HG03039 (cell line): ENCODE results near the gene IST1.
"Not testable (repeated sequence)": the region's sequence is repeated elsewhere in the genome, so short reads cannot be mapped to it uniquely, and the experiment has no call there.

ENCODE experiments used
- ATAC-seq: cut with Tn5 transposase; IDR thresholded peaks from one replicate; pipeline ENCODE4 v1.9.1; 2021; ENCODE audit warnings: mild to moderate bottlenecking, moderate library complexity; ENCODE audit not compliant: unreplicated experiment

IST1 gene

DNA sequence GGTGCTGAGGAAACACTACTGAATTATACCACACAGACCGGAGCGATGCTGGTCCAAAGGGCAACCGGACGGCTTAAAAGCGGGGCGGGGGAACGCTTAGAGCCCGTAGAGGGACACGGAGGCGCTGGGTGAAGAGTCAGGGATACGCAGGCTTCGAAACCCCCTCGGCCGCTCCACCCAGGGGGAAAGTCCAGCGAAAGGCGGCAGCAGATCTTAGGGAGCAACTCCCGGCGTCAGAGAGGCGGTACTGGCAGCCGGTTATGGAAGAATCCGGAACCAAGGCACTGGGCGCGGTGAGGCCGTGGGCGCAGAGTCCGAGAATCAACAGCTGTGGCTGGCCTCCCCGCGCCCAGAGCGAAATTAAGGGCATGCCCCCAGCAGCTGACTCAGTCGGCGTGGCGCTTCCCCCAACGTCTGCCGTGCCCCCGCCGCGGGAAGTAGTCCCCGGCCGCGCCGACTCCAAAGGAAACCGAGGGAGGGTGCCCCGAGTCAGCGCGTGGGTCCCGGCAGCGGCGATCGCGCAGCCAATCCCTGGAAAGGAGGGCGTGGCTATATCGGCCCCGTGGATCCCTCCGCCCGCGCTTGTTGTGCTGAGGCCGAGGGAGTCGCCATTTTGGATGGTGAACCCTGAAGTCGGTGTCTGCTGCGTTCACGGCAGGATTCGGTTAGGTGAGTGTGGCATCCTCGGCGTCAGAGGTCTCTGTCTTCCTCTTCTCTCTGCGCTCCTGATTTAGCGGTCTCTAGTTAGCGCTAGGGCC is at the start of gene IST1:
TSS of gene IST1 (plus strand) at position 611 of the 758 bp plus-strand sequence. CDS start 20,110 bp downstream, outside the sequence.
- ATAC-seq: peak; percentile 84

DNA sequence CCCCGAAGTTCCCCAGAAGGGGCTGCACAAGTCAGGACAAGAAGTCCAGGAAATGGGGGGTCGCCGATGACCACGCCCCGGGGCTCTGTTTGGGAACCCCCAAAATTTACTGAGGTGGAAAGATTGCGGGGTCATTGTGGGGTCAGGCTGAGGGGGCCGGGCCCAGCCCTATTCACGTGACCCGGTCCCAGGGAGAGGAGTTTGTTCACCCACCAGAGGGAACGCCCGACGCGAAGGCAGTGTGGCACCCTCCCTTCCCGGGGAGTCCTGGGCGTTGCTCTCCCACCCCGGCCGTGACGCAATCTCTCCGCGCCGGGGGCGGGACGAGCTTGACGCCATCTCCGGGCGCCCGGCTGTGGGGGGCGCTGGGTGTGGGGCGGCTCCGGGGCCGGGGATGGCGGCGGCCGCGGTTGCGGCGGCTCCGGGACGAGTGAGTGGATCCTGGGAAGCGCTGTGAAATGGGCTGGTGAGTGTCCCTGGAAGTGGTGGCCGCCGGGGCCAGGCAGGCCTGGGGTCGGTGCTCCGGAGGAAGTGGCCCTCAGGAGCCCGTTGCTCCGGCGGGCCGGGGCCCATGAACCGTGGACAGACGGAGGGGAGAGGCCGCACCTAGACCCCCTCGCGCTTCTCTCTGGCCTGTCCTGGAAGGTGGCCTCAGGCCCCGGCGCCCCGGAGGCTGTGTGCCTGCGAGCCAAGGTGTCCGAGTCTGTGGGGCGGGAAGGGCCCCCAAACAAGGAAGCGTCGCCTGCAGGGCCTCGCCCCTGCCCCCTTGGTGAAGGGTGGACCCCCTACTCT is 49.5 kb upstream of the IST1 start, which contains the start of gene ATXN1L:
TSS of gene ATXN1L (plus strand) at position 338 of the 792 bp plus-strand sequence. CDS start 3,765 bp downstream, outside the sequence.
- ATAC-seq: peak; percentile 65

DNA sequence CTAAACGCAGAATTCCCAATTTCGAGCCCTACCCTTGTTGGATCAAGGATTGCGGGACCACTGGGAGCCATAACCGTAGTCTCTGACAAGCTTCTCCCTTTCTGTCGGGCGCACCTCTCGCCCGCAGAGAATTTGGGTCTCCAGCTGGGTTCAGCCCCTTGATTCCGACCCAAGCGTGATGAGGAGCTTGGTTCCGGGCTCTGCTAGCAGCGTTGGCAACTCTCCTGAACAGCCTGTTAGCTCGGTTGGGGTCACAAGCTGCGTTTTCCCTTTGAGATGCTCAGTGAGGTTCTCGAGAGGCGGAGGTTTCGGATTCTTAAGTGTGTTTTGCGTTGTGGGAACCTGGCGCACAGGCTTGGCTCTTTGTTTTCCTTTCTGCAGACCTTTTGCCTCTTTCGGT is 48.9 kb upstream of the IST1 start:
- no peak for ATAC-seq

DNA sequence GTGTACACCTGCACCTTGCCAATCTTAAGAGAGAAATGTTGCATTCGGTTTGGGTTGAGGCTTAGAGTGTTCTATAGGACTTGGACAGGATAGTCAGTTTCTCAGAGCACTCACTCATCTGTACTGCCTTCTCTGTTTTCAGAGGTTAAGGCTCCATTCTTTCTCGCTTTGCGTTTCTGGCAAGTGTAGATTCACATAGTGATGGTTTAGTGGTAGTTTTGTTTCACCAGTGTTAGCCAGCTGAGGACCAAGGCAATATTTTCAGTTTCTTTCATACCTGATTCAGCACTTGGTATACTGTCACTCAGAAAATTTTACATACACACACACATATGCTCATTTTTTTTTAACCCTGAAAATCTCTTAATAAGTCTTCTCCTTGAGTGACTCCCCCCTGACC is 48.2 kb upstream of the IST1 start:
- no peak for ATAC-seq

DNA sequence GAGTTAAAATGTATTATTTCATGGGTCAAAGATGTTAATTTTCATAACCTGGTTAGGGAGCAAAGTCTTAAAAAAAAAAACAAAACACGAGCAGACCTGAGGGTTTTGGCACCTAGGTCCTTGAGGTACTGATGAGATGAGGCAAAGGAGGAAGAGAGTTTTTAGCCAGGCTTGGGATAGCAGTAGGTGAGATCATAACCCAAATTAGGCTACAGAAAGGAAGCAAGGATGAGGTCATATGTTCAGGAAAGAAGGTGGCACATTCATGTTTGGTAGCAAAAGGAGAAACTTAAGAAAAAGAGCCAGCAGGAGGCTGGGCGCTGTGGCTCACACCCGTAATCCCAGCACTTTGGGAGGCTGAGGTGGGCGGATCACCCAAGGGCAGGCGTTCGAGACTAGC is 46.7 kb upstream of the IST1 start:
- ATAC-seq: no peak

DNA sequence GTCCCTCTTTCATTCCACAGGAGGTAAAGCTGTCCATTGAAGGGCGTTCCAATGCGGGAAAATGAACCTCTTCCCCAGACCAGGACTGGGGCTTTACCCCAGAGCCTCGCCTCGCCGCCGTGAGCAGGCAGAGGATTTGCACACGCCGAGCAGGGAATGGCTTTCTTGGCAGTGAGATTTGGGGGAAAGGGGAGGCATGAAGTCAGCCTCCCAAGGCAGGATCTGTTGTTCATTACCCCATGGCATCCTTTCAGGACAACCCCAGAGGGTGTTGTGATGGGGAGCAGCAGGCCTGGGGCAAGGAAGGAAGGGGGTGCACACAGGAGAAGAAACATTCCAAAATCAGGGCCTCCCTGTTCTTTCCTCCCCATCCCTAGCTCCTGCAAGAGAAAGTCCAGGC is 43.6 kb upstream of the IST1 start:
- no peak for ATAC-seq

DNA sequence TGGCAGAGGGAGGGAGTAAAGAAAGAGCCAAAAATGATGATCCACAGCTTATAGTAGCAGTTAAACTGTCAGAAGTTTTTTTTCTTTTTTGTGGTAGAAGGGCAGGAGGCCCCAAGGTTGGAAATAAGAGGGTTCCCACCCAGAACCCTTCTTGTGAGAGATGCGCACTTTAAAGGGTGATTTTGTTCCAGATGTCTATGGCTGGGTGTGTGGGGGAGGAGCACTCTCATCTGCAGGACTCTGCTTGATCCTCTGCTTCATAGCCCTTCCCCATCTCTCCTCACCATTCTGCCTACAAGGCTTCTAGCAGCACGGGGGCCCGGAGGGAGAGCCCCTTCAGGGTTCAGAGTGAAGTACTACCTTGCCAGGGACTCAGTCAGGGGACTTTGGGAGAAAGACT is 43.2 kb upstream of the IST1 start:
- no peak for ATAC-seq

DNA sequence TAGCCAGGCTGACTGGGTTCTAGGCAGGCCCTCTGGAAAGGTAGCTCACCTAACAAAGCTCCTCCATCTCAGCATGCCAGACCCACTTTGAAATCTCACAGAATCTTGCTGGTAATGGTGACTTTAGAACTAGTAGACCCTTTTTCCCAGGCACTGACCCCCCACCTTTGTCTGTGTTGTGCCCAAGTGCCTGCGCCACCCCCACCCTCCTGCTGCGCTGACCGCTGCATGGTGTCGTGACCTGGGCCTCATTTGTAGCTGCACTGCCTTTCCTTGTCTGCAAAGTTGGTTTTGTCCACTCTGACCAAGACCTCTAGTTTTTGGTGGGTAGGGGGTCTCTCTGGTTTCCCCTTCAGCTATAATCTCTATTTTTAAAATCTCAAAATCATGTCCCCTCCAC is 42.8 kb upstream of the IST1 start:
- ATAC-seq: no peak

DNA sequence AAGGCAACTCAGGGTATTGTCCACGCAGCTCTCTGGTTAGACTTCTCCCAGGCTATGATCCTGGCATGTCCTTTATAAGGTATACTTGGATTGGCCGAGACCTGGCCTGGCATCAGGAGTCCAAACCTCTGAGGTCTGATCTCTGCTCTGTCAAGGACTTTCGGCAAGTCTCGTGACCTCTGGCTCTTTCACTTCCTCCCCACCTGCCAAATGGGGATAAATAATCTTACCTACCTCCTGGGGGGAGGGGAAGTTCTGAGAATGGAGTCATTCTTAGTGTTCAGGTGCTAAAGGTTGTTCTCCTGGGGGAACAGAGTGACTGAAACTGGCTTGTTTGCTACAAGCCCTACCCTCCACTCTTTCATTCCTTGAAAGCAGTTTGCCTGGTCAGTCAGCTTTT is 41.9 kb upstream of the IST1 start:
- peak; percentile 44 for ATAC-seq

DNA sequence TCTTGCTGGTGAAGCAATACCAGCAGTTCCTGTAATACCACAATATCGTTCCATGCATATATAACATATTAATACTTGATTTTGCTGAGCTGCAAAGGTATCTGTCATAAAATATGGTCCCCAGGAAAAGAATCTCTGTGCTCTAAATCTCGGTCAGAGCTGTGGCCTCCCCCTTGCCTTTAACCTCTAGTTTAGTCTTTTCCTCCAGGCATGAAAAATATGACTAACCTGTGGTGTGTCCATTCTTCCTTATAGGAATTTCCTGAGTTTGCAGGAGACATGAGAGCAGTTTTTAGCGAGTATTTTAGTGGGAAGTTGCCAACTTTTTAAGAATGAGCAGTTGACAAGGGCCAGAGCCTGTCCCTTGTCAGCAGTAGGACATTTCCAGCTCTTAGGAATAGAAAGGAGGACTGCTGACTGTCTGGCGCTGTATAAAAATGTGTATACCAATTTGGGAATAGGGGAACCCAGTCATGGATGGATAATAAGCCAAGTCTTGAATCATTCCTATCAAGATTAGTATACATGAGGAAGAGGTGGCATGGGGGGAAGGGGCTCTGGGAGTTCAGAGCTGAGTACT is 40.9 kb upstream of the IST1 start:
- ATAC-seq: no peak

DNA sequence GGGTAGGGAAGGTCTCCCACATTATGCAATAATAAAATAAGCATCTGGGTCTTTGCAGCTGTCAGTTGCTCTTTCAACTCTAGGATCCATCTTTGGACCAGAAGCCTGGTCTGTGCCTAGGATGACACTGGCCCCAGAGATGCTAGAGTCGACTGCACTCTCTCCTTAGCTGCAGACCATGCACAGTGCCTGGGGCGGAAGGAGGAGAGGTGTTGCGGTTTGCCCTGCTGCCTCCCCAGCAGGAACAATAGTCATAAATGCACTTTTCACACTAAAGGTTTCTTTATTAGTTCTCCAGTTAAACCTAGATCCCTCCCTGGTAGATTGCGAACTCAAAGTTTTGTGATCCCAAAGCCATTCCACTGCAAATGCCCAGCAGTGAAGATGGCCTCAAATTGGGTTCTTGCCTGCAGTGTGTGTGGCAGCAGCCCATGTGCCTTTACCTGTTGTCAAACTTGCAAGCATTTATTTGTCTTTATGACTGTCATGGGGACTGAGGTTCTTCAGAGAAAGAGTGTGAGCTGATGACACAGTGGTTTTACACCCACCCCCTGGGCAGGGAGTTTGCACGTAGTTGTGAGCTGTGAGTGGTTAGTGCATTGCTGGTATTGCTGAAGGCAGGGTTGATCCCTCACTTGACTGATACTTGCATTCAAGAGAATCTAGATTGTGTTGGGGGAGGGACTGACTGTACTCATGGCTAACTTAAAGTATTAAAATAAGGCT is 39.2 kb upstream of the IST1 start:
- no peak for ATAC-seq

DNA sequence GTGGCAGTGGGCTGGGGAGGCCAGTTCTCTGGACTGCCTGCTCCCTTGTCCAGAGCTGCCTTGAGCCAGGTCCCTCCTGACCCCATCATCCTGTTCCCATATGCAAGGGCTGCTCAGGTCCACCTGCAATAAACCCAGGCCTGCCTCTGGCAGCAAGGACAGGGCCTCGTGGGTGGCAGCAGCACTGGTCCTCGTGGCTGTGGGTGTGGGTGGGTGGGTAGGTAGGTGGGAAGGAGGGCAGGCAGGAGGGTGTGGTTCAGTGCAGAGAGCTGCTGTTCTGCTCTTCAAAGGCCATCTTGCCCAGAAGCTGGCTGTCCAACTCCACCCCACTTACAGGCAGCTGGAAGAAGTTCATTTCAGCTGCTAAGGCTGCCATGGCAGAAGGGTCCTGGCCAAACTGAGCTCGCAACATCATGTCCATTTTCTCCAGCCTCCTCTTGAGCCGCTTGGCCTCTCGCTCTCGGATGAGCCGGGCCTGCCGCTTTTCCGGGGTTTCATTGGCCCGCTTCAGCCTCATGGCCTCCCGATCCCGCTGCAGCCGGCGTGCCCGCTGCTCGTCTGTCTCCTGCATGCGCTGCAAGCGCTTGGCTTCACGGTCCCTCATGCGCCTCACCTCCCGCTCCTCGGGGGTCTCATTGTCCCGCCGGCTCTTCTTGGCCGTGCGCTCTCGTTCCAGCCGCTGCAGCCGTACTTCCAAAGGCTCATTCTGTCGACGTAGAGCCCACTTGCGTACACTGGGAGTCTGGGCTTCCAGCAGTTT is 35.4 kb upstream of the IST1 start:
- no peak for ATAC-seq

DNA sequence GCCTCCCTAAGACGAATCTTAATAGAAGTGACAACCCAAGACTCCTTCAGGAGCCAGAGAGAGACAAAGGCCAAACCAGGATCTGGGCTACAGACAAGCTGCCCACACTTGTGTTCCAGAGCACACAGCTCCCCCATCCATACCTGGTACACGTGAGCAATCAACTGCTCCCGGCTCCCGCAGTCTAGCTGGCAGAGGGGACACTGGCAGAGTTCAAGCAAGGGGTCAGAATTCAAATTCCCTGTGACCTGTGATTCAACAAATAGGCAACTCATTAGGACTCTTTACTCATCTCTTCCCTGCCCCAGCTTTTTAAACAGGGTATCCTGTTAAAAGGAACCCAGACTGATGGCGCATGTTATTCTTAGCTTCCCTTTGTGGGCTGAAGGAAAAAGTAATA is 31.3 kb upstream of the IST1 start:
- ATAC-seq: no peak

DNA sequence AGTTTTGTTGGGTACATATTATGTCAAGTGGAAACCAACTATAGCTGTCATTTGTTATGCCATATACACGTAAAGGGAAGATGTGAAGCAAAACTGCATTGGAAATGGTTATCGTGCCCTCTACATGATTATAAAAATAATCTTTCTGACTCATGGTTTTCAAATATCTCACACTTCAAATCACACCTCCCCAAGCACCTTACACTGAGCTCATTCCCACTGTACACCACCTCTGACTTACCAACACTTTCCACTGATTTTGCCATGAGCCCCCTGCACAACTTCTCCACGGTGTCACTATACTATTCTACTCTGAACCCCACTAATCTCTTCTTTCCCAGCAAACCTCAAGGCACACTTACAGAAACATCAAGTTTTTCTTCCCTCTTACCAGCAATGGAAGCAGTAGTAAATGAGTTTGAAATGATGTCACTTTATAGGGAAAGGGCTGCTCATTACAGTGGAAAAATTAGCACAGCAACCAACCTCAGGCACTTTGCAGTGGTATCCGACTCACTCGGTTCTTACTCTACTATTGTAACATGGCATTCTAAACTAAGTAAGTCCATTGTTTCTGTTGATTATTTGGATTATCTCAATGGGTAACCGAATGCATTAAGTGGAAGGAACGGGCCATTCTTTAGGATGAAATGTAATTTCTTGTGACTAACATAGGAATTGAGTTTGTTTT is 30.0 kb upstream of the IST1 start:
- ATAC-seq: no peak

DNA sequence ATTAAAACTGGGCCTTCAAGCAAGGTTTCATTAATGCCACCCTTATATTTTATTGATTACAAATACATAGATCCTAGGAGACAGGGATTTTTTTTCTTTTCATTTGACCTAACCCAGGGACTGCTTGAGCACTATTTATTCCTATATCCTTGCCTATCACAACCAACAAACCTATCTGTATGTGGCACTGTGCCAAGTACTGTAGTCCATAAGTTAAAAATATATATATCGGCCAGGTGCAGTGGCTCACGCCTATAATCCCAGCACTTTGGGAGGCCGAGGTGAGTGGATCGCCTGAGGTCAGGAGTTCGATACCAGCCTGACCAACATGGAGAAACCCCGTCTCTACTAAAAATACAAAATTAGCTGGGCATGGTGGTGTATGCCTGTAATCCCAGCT is 28.2 kb upstream of the IST1 start:
- ATAC-seq: not testable (repeated sequence)

DNA sequence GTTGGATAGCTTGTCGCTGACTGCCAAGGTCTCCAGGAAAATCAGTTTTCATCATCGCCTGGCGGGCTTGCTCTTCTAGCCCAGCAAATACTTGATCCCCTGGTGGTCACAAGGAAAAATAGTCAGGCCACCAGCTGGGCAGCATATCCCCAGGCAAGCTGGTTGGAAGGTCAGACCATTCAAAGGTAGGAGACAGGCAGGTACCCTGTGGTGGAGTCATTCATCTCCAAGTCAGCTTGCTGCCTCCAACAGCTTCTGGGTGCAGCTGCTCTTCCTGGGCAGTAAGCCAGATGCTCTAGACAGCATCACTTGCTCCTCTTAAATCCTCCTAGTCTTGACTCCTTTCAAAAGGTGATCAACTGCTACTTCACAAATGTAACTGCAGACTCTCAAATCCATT is 27.4 kb upstream of the IST1 start:
- no peak for ATAC-seq

DNA sequence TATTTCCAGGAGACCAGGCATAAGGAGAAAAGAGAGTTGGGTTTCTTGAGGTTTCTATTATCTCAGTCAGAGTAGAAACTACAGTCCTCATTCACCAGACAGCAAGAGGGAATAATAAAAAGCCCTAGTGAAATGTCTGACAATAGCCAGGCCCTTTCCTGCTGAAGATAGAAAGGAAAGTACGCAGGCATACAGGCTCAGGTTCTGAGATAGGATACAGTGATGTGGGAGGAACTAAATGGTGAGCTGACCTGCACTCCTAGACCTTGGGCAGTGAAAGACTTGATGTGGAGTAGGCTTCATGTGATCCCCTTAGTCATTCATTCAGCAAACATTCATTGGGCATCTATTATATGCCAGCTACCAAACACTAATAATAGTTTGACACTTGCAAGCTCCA is 26.2 kb upstream of the IST1 start:
- ATAC-seq: no peak

DNA sequence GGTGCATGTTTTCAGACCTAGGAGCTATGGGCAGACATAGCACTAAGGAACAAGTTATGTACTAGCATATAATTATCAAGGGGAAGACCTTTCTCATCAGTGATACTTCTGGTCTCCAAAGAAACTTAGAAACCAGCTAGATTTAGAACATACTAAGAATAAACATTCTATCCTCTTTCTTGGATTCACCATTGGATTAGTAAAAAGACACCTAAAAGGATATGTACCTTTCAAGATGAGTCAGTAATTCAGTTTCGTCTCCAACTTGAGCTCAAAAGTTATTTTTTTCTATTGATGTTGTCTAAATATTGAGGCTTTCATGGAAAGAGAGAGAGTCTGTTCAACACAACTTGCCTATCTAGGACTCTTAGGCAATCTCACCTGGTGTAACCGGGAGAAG is 24.5 kb upstream of the IST1 start:
- ATAC-seq: no peak

DNA sequence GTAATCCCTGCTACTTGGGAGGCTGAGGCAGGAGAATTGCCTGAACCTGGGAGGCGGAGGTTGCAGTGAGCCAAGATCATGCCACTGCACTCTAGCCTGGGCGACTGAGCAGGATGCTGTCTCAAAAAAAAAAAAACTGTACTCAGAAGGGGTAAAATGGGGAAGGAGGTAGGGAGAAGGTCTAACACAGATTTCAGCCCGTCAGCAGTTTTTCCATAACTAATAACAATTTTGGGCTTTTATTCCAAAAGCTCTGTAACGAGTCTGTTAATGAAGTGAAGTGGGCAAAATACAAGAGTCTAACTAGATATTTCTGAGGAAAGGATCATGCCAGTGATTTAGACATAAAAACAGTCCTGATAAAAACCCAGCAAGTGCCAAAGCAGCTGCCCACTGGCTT is 22.1 kb upstream of the IST1 start:
- ATAC-seq: no peak

DNA sequence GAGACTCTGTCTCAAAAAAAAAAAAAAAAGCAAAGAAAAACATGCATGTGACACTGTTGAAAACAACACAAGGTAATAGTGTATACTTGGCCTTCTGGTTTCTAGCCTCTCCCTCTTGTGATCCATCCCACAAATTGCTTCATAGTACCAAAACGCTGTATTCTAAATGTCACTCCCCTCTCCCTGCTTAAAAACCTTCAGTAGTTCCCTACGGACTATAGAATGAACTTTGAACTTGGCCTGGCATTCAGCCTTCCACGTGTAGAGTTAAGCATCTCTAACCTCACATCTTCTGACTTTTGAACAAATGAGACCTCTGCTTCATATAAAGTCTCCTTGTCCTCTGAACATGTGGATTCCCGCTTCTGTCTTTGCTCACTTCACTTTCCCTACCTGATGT is 16.4 kb upstream of the IST1 start:
- ATAC-seq: no peak
